ENCODE results near the gene TPM1. TPM values are rescaled to one million over a fixed set of nuclear protein-coding genes. Genes with fewer than 3 reads are reported as not detected.

TPM1 gene
- total RNA-seq, 1 experiment from 2014 or later, result 748 TPM

DNA sequence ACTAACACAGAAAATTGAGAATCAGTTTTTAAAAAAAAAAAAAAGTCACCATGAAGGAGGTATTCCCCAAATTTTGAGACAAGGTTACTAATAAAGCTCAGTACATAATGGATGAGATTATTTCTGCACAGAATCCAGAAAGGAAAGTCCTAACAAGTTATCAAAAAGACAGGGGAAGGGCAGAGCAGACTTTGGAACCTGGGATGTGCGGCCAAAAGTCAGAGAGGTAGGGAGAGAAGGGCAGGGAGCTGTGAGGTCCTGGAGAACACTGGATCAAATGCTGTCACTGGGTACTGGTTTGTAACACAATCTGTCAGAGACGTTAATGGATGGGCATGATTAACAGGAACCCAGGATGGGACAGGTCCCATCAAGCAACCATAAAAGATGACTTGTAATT lies 67.0 kb downstream of the TPM1 start:
- no peak for DNase-seq
- H3K14ac ChIP-seq (ENCODE audit: insufficient read depth, low read length), result no peak overlapping the region
- no peak overlapping the region for H3K9ac ChIP-seq (ENCODE audit: extremely low read depth, insufficient read length, low read length)
- H3K9me3 ChIP-seq (ENCODE audit: control insufficient read depth, low read depth, low read length), result no peaks in the 10 kb centered on the region
- no peak overlapping the region for H2BK12ac ChIP-seq (ENCODE audit: insufficient read length, low read depth, low read length)
- H3K79me1 ChIP-seq (ENCODE audit: insufficient read depth, low read depth, low read length, poor library complexity, severe bottlenecking), result no peaks in the 10 kb centered on the region
- H3K36me3 Mint-ChIP-seq (ENCODE audit: insufficient read depth in 1 of 3, low read depth in 3 of 3), result peaks cover 0 to 2% (median 0%) of the 10 kb centered on the region in 3 experiments; a peak in 1 of 7 replicates
- no peak overlapping the region for H2AK5ac ChIP-seq (ENCODE audit: insufficient read length, low read length)
- no peak overlapping the region for H3K56ac ChIP-seq (ENCODE audit: insufficient read length, low read depth, low read length)
- H3K18ac ChIP-seq (ENCODE audit: insufficient read length, low read depth, low read length), result no peak overlapping the region
- H3K4me3 Mint-ChIP-seq, result no peak overlapping the region
- peaks cover 0 to 7% of the 10 kb centered on the region in 2 experiments; a peak in 1 of 5 replicates for H3K9me3 Mint-ChIP-seq
- H4K5ac ChIP-seq (ENCODE audit: insufficient read length, low read depth, low read length), result no peak overlapping the region
- H3T11ph ChIP-seq (ENCODE audit: low read length), result no peak overlapping the region
- no peaks in the 10 kb centered on the region for H3K79me2 ChIP-seq (ENCODE audit: insufficient read depth, low read length)
- H4K20me1 ChIP-seq (ENCODE audit: control insufficient read depth, insufficient read depth, insufficient read length), result no peaks in the 10 kb centered on the region
- H3K27ac ChIP-seq (ENCODE audit: insufficient read length, low read depth, low read length), result no peak overlapping the region
- H2AFZ ChIP-seq (ENCODE audit: low read length), result no peak overlapping the region
- H3K27me3 Mint-ChIP-seq (ENCODE audit: low read depth), result no peaks in the 10 kb centered on the region; the same call in none of the 2 replicates
- H2BK5ac ChIP-seq (ENCODE audit: insufficient read length, low read length), result no peak overlapping the region
- no peak overlapping the region for H4K8ac ChIP-seq (replicated peaks; ENCODE audit: insufficient read length, low read depth, low read length)
- H3K27me3 ChIP-seq (ENCODE audit: insufficient read depth, low read length), result no peaks in the 10 kb centered on the region
- no peak overlapping the region; a peak in 1 of 7 replicates for H3K27ac Mint-ChIP-seq
- TF ChIP-seq, protein P1, sequence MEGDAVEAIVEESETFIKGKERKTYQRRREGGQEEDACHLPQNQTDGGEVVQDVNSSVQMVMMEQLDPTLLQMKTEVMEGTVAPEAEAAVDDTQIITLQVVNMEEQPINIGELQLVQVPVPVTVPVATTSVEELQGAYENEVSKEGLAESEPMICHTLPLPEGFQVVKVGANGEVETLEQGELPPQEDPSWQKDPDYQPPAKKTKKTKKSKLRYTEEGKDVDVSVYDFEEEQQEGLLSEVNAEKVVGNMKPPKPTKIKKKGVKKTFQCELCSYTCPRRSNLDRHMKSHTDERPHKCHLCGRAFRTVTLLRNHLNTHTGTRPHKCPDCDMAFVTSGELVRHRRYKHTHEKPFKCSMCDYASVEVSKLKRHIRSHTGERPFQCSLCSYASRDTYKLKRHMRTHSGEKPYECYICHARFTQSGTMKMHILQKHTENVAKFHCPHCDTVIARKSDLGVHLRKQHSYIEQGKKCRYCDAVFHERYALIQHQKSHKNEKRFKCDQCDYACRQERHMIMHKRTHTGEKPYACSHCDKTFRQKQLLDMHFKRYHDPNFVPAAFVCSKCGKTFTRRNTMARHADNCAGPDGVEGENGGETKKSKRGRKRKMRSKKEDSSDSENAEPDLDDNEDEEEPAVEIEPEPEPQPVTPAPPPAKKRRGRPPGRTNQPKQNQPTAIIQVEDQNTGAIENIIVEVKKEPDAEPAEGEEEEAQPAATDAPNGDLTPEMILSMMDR (conservative IDR thresholded peaks at IDR 0.05), result no peak
- H3K4ac ChIP-seq (ENCODE audit: low read depth, low read length), result no peak overlapping the region
- H3K4me1 Mint-ChIP-seq, result 0 out of 4 replicates have a peak, but pooled peaks cover 0 to 5% of the 10 kb centered on the region in 2 experiments
- H2BK120ac ChIP-seq (ENCODE audit: low read depth, low read length, poor library complexity, severe bottlenecking), result no peak overlapping the region
- no peak overlapping the region for H4K91ac ChIP-seq (ENCODE audit: insufficient read length, low read depth, low read length)
- no peak overlapping the region for H3K23ac ChIP-seq (ENCODE audit: insufficient read length, low read depth, low read length)
- H2BK20ac ChIP-seq (ENCODE audit: low read depth, low read length, poor library complexity, severe bottlenecking), result no peak overlapping the region
- H2BK15ac ChIP-seq (ENCODE audit: low read depth, low read length), result no peak overlapping the region
- no CpG with 5 or more reads among the region's 2 CpGs for WGBS (ENCODE audit: extremely low coverage, insufficient read length, low lambda C conversion rate)
- H3K4me1 ChIP-seq (ENCODE audit: insufficient read depth, low read length), result no peaks in the 10 kb centered on the region
- no peak overlapping the region for H3K4me2 ChIP-seq (ENCODE audit: insufficient read depth, insufficient read length, low read length)
- no peaks in the 10 kb centered on the region for H3K23me2 ChIP-seq (ENCODE audit: insufficient read length, low read depth, low read length, poor library complexity, severe bottlenecking)

All from H9 (cell line).